ENCODE data around the gene PDCD1. TPM values are rescaled to one million over a fixed set of nuclear protein-coding genes. Genes with fewer than 3 reads are reported as not detected.

Gene PDCD1
- total RNA-seq, 1 donor from 2014 or later = 3.3 TPM

- intact Hi-C loops (cut with micrococcal nuclease) = no loop called here
Observed at GRCh38 chr2:241893265-241893664, 34.6 kb upstream of the PDCD1 start.

GRCh38 chr2:241892299-241893137 lies 33.8 kb upstream of the PDCD1 start:
- Histone ChIP-seq H3K9me3 (replicated peaks) (no peaks in the 10 kb centered on the region), H3K4me1 (no peaks in the 10 kb centered on the region), H3K27ac (replicated peaks) (no peak overlapping the region), H3K36me3 (no peaks in the 10 kb centered on the region), H3K27me3 (ENCODE audit: low read depth) (no peaks in the 10 kb centered on the region), H3K4me3 (no peak overlapping the region)
- TF ChIP-seq CTCF (IDR thresholded peaks at IDR 0.05; ENCODE audit: borderline replicate concordance) = no peak
- DNase-seq = no peak
- intact Hi-C loops (cut with micrococcal nuclease) = no loop called here

More at GRCh38 chr2:241893265-241893664, 34.6 kb upstream of the PDCD1 start:
- no peaks in the 10 kb centered on the region for H3K36me3 ChIP-seq
- no peak for TF ChIP-seq CTCF (IDR thresholded peaks at IDR 0.05; ENCODE audit: borderline replicate concordance)
- DNase-seq = no peak
- no peaks in the 10 kb centered on the region for H3K4me1 ChIP-seq
- H3K27ac ChIP-seq (replicated peaks) = no peak overlapping the region
- no peaks in the 10 kb centered on the region for H3K27me3 ChIP-seq (ENCODE audit: low read depth)
- H3K9me3 ChIP-seq (replicated peaks) = no peaks in the 10 kb centered on the region
- H3K4me3 ChIP-seq = no peak overlapping the region

DNA sequence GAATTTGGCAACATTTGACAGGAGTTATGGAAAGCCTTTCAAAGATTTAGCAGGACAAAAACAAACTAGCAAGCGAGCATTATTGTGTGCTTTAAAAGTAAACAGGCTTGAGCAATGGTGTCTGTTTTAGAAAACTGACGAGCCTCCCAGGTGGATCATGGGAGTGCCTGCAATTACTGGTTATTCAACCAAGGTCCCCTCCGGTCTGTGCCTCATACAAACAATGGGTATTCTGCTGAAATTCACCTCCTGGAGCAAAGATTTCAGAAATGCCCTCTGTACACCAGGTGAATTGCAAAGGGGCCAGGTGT lies 33.2 kb upstream of the PDCD1 start:
- no peak for DNase-seq
- Histone ChIP-seq H3K4me3 (no peak overlapping the region), H3K36me3 (no peaks in the 10 kb centered on the region), H3K27ac (replicated peaks) (no peak overlapping the region), H3K9me3 (replicated peaks) (no peaks in the 10 kb centered on the region), H3K4me1 (no peaks in the 10 kb centered on the region), H3K27me3 (ENCODE audit: low read depth) (no peaks in the 10 kb centered on the region)
- intact Hi-C loops (cut with micrococcal nuclease) = no loop called here
- TF ChIP-seq CTCF (IDR thresholded peaks at IDR 0.05; ENCODE audit: borderline replicate concordance) = no peak

- no peak for TF ChIP-seq CTCF (IDR thresholded peaks at IDR 0.05; ENCODE audit: borderline replicate concordance)
- no peaks in the 10 kb centered on the region for H3K4me1 ChIP-seq
- no peak for DNase-seq
- H3K27ac ChIP-seq (replicated peaks) = no peak overlapping the region
- no peaks in the 10 kb centered on the region for H3K9me3 ChIP-seq (replicated peaks)
- H3K4me3 ChIP-seq = no peak overlapping the region
- no peaks in the 10 kb centered on the region for H3K27me3 ChIP-seq (ENCODE audit: low read depth)
- H3K36me3 ChIP-seq = no peaks in the 10 kb centered on the region
- intact Hi-C loops (cut with micrococcal nuclease) = no loop called here
Observed at GRCh38 chr2:241891315-241891987, 32.8 kb upstream of the PDCD1 start.

DNA sequence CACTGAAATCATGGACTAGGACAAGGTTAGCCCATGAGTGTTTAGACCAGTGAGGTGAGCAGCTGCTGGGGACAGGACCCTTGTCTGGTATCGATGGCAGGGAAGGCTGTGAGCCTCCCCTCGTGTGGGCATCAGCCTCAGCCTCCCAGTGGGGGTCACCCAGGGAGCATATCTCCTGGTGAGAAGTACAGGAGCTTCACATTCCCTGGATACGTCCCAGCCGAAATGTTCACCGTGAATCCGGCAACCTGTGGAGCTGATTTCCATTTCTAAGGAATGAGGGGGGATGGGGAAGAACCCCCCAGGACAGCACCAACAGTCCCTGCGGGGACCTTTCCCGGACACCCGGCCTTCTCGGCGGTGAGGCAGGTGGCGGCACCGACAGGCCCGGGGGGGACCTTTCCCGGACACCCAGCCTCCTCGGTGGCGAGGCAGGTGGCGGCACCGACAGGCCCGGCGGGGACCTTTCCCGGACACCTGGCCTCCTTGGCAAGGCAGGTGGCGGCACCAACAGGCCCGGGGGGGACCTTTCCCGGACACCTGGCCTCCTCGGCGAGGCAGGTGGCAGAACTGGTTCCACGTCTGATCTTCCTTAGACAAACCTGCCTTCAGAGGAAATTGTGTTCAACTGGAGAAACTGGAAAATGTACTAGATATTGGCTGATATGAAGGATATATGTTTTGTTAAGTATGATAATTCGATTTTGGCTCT lies 32.0 kb upstream of the PDCD1 start:
- intact Hi-C loops (cut with micrococcal nuclease) = no loop called here
- TF ChIP-seq CTCF (IDR thresholded peaks at IDR 0.05; ENCODE audit: borderline replicate concordance) = no peak
- Histone ChIP-seq H3K27ac (replicated peaks) (no peak overlapping the region), H3K4me1 (no peaks in the 10 kb centered on the region), H3K36me3 (no peaks in the 10 kb centered on the region), H3K27me3 (ENCODE audit: low read depth) (no peaks in the 10 kb centered on the region), H3K4me3 (no peak overlapping the region), H3K9me3 (replicated peaks) (no peaks in the 10 kb centered on the region)
- no peak for DNase-seq
